Stimulated activated CD4-positive, alpha-beta T cell treated with anti-CD3 and anti-CD28 coated beads, Interleukin-12 subunit alpha, Interleukin-12 subunit beta, amount 100 ng/mL, for 48 hours (primary cell): ENCODE measurements around the gene FOXP2.

Experiments used
- DNase-seq, 3 donors: peaks; one replicate each; pipeline ENCODE4 v3.0.0-alpha.2; 2020; ENCODE audit warnings: low read depth in 2 of 3, low spot score in 1 of 3

Gene FOXP2

GRCh38 chr7:114650491-114650890 is 235.9 kb downstream of the FOXP2 start:
- DNase-seq, result no peak

GRCh38 chr7:114652041-114652440 is 237.4 kb downstream of the FOXP2 start:
- no peak for DNase-seq

- DNase-seq, result no peak
These were observed 238.9 kb downstream of the FOXP2 start for GRCh38 chr7:114653364-114654088.

GRCh38 chr7:114656466-114656865 is 241.9 kb downstream of the FOXP2 start:
- no peak for DNase-seq

GRCh38 chr7:114657279-114657678 is 242.7 kb downstream of the FOXP2 start:
- DNase-seq, result no peak

GRCh38 chr7:114658216-114658615 is 243.6 kb downstream of the FOXP2 start:
- no peak for DNase-seq

GRCh38 chr7:114659409-114660125 is 245.0 kb downstream of the FOXP2 start:
- no peak for DNase-seq

GRCh38 chr7:114660126-114660486 is 245.5 kb downstream of the FOXP2 start:
- DNase-seq, result no peak

GRCh38 chr7:114660753-114661152 is 246.1 kb downstream of the FOXP2 start:
- no peak for DNase-seq

- no peak for DNase-seq
These were observed 247.5 kb downstream of the FOXP2 start for GRCh38 chr7:114662002-114662677.

GRCh38 chr7:114663502-114663901 is 248.9 kb downstream of the FOXP2 start:
- no peak for DNase-seq

- no peak for DNase-seq
These were observed 256.1 kb downstream of the FOXP2 start for GRCh38 chr7:114670676-114671075.

- DNase-seq, result no peak
These were observed 257.0 kb downstream of the FOXP2 start for GRCh38 chr7:114671563-114672123.

GRCh38 chr7:114678116-114678515 is 263.5 kb downstream of the FOXP2 start:
- DNase-seq, result no peak

- DNase-seq, result no peak
These were observed 272.6 kb downstream of the FOXP2 start for GRCh38 chr7:114687238-114687637.

- DNase-seq, result no peak
These were observed 273.9 kb downstream of the FOXP2 start for GRCh38 chr7:114688443-114689055.

GRCh38 chr7:114689406-114689805 is 274.8 kb downstream of the FOXP2 start:
- DNase-seq, result no peak

- no peak for DNase-seq
These were observed 277.0 kb downstream of the FOXP2 start for GRCh38 chr7:114691605-114692004.

GRCh38 chr7:114695182-114695581 is 280.6 kb downstream of the FOXP2 start:
- DNase-seq, result no peak

- no peak for DNase-seq
These were observed 285.8 kb downstream of the FOXP2 start for GRCh38 chr7:114700247-114700928.

- no peak for DNase-seq
These were observed 289.1 kb downstream of the FOXP2 start for GRCh38 chr7:114703677-114704076.
